ENCODE results near the gene ETV1. TPM values are rescaled to one million over a fixed set of nuclear protein-coding genes. Genes with fewer than 3 reads are reported as not detected.

Gene ETV1
- total and polyA plus RNA-seq, 4 donors, result 1.2 to 4.3 (median 3.6) TPM

DNA sequence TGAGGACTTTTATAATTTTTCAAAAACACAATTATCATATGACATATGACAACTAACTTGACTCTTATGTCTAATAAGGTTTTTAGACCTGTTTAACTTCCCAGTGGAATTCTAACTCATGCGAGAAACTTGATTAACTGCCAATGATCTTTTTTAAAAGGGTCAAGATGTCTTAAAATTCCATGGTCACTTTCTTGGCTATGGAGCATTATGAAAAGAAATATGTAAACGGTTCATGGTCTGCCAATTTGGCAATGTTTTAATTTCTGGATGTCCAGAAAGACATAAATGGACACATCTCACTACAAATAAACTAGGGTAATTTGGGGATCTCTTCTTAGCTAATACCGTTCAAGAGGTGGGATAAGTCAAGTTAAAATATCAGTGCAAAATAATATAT is 5.4 kb downstream of the ETV1 start:
- Histone ChIP-seq H3K27me3 (ENCODE audit: control insufficient read depth in 4 of 4, insufficient read depth in 4 of 4, low read length in 3 of 4) (no peaks in the 10 kb centered on the region), H3K4me3 (ENCODE audit: low read depth in 1 of 3, low read length in 3 of 3) (no peak overlapping the region), H3K36me3 (ENCODE audit: control insufficient read depth in 4 of 4, insufficient read depth in 3 of 4, low read depth in 1 of 4, low read length in 3 of 4) (no peaks in the 10 kb centered on the region), H3K4me1 (ENCODE audit: control insufficient read depth in 4 of 4, insufficient read depth in 4 of 4, low read length in 3 of 4) (peaks cover 0 to 7% (median 3%) of the 10 kb centered on the region in 4 donors), H3K27ac (ENCODE audit: low read depth in 1 of 2, low read length in 2 of 2) (no peak overlapping the region), H3K9ac (ENCODE audit: low read depth in 1 of 2, low read length in 2 of 2) (no peak overlapping the region), H3K9me3 (ENCODE audit: control insufficient read depth in 4 of 4, low read length in 3 of 4) (no peaks in the 10 kb centered on the region)
- no peak for TF ChIP-seq HNF4A (conservative IDR thresholded peaks at IDR 0.05)
- TF ChIP-seq NR2F2 (IDR thresholded peaks at IDR 0.05), result no peak
- TF ChIP-seq, protein P1, sequence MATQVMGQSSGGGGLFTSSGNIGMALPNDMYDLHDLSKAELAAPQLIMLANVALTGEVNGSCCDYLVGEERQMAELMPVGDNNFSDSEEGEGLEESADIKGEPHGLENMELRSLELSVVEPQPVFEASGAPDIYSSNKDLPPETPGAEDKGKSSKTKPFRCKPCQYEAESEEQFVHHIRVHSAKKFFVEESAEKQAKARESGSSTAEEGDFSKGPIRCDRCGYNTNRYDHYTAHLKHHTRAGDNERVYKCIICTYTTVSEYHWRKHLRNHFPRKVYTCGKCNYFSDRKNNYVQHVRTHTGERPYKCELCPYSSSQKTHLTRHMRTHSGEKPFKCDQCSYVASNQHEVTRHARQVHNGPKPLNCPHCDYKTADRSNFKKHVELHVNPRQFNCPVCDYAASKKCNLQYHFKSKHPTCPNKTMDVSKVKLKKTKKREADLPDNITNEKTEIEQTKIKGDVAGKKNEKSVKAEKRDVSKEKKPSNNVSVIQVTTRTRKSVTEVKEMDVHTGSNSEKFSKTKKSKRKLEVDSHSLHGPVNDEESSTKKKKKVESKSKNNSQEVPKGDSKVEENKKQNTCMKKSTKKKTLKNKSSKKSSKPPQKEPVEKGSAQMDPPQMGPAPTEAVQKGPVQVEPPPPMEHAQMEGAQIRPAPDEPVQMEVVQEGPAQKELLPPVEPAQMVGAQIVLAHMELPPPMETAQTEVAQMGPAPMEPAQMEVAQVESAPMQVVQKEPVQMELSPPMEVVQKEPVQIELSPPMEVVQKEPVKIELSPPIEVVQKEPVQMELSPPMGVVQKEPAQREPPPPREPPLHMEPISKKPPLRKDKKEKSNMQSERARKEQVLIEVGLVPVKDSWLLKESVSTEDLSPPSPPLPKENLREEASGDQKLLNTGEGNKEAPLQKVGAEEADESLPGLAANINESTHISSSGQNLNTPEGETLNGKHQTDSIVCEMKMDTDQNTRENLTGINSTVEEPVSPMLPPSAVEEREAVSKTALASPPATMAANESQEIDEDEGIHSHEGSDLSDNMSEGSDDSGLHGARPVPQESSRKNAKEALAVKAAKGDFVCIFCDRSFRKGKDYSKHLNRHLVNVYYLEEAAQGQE (IDR thresholded peaks at IDR 0.05), result no peak
- TF ChIP-seq, protein P2, sequence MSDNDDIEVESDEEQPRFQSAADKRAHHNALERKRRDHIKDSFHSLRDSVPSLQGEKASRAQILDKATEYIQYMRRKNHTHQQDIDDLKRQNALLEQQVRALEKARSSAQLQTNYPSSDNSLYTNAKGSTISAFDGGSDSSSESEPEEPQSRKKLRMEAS (IDR thresholded peaks at IDR 0.05), result no peak
- no peak for TF ChIP-seq CTCF (IDR thresholded peaks at IDR 0.05; ENCODE audit: low read depth, low read length, missing input control)
- no peak for TF ChIP-seq YY1 (IDR thresholded peaks at IDR 0.05)
- no peak for TF ChIP-seq ATF3 (IDR thresholded peaks at IDR 0.05)
- TF ChIP-seq FOXA2 (IDR thresholded peaks at IDR 0.05), result no peak
- TF ChIP-seq SP1 (IDR thresholded peaks at IDR 0.05), result no peak
- no peak for TF ChIP-seq HNF4G (IDR thresholded peaks at IDR 0.05)
- TF ChIP-seq GABPA (IDR thresholded peaks at IDR 0.05 in 1 of 2, conservative IDR thresholded peaks at IDR 0.05 in 1 of 2), result no peak
- no peak for TF ChIP-seq FOXA1 (IDR thresholded peaks at IDR 0.05)
- TF ChIP-seq, protein P3, sequence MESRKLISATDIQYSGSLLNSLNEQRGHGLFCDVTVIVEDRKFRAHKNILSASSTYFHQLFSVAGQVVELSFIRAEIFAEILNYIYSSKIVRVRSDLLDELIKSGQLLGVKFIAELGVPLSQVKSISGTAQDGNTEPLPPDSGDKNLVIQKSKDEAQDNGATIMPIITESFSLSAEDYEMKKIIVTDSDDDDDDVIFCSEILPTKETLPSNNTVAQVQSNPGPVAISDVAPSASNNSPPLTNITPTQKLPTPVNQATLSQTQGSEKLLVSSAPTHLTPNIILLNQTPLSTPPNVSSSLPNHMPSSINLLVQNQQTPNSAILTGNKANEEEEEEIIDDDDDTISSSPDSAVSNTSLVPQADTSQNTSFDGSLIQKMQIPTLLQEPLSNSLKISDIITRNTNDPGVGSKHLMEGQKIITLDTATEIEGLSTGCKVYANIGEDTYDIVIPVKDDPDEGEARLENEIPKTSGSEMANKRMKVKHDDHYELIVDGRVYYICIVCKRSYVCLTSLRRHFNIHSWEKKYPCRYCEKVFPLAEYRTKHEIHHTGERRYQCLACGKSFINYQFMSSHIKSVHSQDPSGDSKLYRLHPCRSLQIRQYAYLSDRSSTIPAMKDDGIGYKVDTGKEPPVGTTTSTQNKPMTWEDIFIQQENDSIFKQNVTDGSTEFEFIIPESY (IDR thresholded peaks at IDR 0.05), result no peak
- no peak for TF ChIP-seq EGR1 (IDR thresholded peaks at IDR 0.05; ENCODE audit: low read depth in 2 of 2)
- 74% methylated on average over 3 of the region's 3 CpGs for WGBS
- DNase-seq (ENCODE audit: low spot score), result no peak

DNA sequence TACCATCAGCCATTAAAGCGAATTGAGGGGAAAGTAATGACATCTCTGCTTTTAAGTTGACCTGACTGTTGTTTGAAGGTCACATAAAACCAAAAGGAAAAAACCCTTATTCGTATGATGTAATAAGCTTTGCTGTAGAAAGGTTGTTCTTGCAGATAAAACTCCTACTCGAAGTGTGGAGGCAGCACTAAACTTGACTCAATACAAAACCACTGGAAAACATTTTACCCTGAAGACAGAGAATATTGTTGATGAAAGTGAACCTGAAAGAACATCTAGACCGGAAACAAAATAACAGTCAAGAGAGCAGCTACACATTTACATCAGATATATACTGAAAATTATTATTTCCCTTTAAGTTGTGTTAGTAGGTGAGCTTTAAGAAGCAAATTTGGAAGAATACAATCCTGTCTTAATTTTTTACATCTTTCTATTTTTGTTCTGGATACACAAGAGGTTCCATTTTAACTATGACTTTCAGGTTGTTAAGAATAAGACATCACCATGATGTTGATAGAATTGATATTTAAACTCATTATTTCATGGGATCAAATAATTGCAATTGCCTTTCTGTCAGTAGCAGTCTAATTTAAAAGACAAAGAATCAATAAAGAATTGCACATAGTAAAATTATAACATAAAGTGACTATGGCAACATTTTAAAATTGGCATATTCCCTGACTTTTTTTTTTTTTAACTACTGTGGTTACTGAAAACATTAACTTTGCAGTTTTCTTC is 6.4 kb downstream of the ETV1 start:
- TF ChIP-seq HNF4G (IDR thresholded peaks at IDR 0.05), result no peak
- no peak overlapping the region for H3K9ac ChIP-seq (ENCODE audit: low read depth in 1 of 2, low read length in 2 of 2)
- no peak overlapping the region for H3K4me3 ChIP-seq (ENCODE audit: low read depth in 1 of 3, low read length in 3 of 3)
- H3K27ac ChIP-seq (ENCODE audit: low read depth in 1 of 2, low read length in 2 of 2), result no peak overlapping the region
- no peaks in the 10 kb centered on the region for H3K27me3 ChIP-seq (ENCODE audit: control insufficient read depth in 4 of 4, insufficient read depth in 4 of 4, low read length in 3 of 4)
- DNase-seq (ENCODE audit: low spot score), result no peak
- H3K4me1 ChIP-seq (ENCODE audit: control insufficient read depth in 4 of 4, insufficient read depth in 4 of 4, low read length in 3 of 4), result peaks cover 0 to 3% (median under 1%) of the 10 kb centered on the region in 4 donors
- no peaks in the 10 kb centered on the region for H3K9me3 ChIP-seq (ENCODE audit: control insufficient read depth in 4 of 4, low read length in 3 of 4)
- 86% methylated on average over 4 of the region's 4 CpGs for WGBS
- no peaks in the 10 kb centered on the region for H3K36me3 ChIP-seq (ENCODE audit: control insufficient read depth in 4 of 4, insufficient read depth in 3 of 4, low read depth in 1 of 4, low read length in 3 of 4)

Data from liver (tissue), 9 donors.